ENCODE data around the gene PRPF18.
"Not testable (repeated sequence)": the region's sequence is repeated elsewhere in the genome, so short reads cannot be mapped to it uniquely, and the experiment has no call there.

Gene PRPF18

GRCh38 chr10:13586676-13587355, at the start of gene PRPF18:
Gene PRPF18 (plus strand): TSS chr10:13586965. CDS start chr10:13587087, 122 bp downstream.
- peak; percentile 94 for DNase-seq

- not testable (repeated sequence) for DNase-seq
These were observed 48.8 kb upstream of the PRPF18 start for GRCh38 chr10:13537985-13538384.

- DNase-seq, result no peak
These were observed 44.2 kb upstream of the PRPF18 start for GRCh38 chr10:13542533-13542932.

GRCh38 chr10:13550802-13551201, 36.0 kb upstream of the PRPF18 start:
- no peak for DNase-seq

GRCh38 chr10:13555884-13556510, 30.8 kb upstream of the PRPF18 start:
- DNase-seq, result no peak

- DNase-seq, result no peak
These were observed 27.6 kb upstream of the PRPF18 start for GRCh38 chr10:13559124-13559700.

GRCh38 chr10:13560597-13560996, 26.2 kb upstream of the PRPF18 start:
- DNase-seq, result no peak

GRCh38 chr10:13563481-13564445, 23.0 kb upstream of the PRPF18 start:
- no peak for DNase-seq

GRCh38 chr10:13564576-13564975, 22.2 kb upstream of the PRPF18 start:
- no peak for DNase-seq

GRCh38 chr10:13567030-13567429, 19.7 kb upstream of the PRPF18 start:
- no peak for DNase-seq

- no peak for DNase-seq
These were observed 15.2 kb upstream of the PRPF18 start for GRCh38 chr10:13571541-13571940.

GRCh38 chr10:13573960-13574359, 12.8 kb upstream of the PRPF18 start:
- DNase-seq, result no peak

GRCh38 chr10:13585195-13585751, 1.5 kb upstream of the PRPF18 start:
- no peak for DNase-seq

GRCh38 chr10:13585943-13586342, 822 bp upstream of the PRPF18 start:
- no peak for DNase-seq

- peak; percentile 70 for DNase-seq
These were observed 626 bp downstream of the PRPF18 start for GRCh38 chr10:13587391-13587790.

- DNase-seq, result no peak
These were observed 2.6 kb downstream of the PRPF18 start for GRCh38 chr10:13589316-13589715.

GRCh38 chr10:13590886-13591285, 4.1 kb downstream of the PRPF18 start:
- no peak for DNase-seq

- no peak for DNase-seq
These were observed 5.5 kb downstream of the PRPF18 start for GRCh38 chr10:13592306-13592705.

GRCh38 chr10:13593535-13593934, 6.8 kb downstream of the PRPF18 start:
- DNase-seq, result no peak

GRCh38 chr10:13594641-13595040, 7.9 kb downstream of the PRPF18 start:
- DNase-seq, result no peak

- DNase-seq, result no peak
These were observed 11.1 kb downstream of the PRPF18 start for GRCh38 chr10:13597909-13598308.

- DNase-seq, result no peak
These were observed 17.7 kb downstream of the PRPF18 start for GRCh38 chr10:13604357-13605040.
